Nephron progenitor cell (in vitro differentiated cells): ENCODE measurements around the gene C4orf54.
A peak's percentile ranks its signal among the peaks of the same experiment; 100 is the strongest.

ENCODE experiments used
- DNase-seq: peaks from one replicate; pipeline ENCODE4 v3.0.0; 2021
- H3K27ac Mint-ChIP-seq: 2 replicates; pipeline ENCODE4 v1.8.0; 2021; ENCODE audit warnings: mild to moderate bottlenecking, moderate library complexity, mixed read lengths
- H3K27me3 Mint-ChIP-seq: 2 replicates; pipeline ENCODE4 v1.8.0; 2021; ENCODE audit warnings: mild to moderate bottlenecking, low read depth, mixed read lengths; ENCODE audit not compliant: poor library complexity
- H3K36me3 Mint-ChIP-seq: 2 replicates; pipeline ENCODE4 v1.8.0; 2021; ENCODE audit warnings: low read depth, mixed read lengths
- H3K4me1 Mint-ChIP-seq: 2 replicates; pipeline ENCODE4 v1.8.0; 2021; ENCODE audit warnings: mixed read lengths
- H3K4me3 Mint-ChIP-seq: 2 replicates; pipeline ENCODE4 v1.8.0; 2021; ENCODE audit warnings: mild to moderate bottlenecking, moderate library complexity, mixed read lengths
- H3K9me3 Mint-ChIP-seq: 2 replicates; pipeline ENCODE4 v1.8.0; 2021; ENCODE audit warnings: mild to moderate bottlenecking, moderate library complexity, mixed read lengths
- CTCF ChIP-seq: fragments of 200-600 bp; sonication (generic); IDR thresholded peaks from 2 replicates; pipeline ENCODE4 v1.5.0; 2021; ENCODE audit warnings: antibody characterized with exemption

The C4orf54 gene

GRCh38 chr4:99651811-99652485 lies 5.7 kb downstream of the C4orf54 start:
- H3K4me3 Mint-ChIP-seq = no peak overlapping the region
- peaks cover 11% of the 10 kb centered on the region for H3K9me3 Mint-ChIP-seq
- no peaks in the 10 kb centered on the region for H3K36me3 Mint-ChIP-seq
- DNase-seq = no peak
- H3K27me3 Mint-ChIP-seq = no peaks in the 10 kb centered on the region
- H3K4me1 Mint-ChIP-seq = peaks cover 58% of the 10 kb centered on the region
- no peak overlapping the region for H3K27ac Mint-ChIP-seq
- TF ChIP-seq CTCF = no peak

GRCh38 chr4:99651016-99651769 lies 6.4 kb downstream of the C4orf54 start:
- TF ChIP-seq CTCF = no peak
- Mint-ChIP-seq H3K27ac (no peak overlapping the region), H3K27me3 (no peaks in the 10 kb centered on the region), H3K4me3 (no peak overlapping the region), H3K9me3 (peaks cover 11% of the 10 kb centered on the region), H3K4me1 (peaks cover 62% of the 10 kb centered on the region), H3K36me3 (no peaks in the 10 kb centered on the region)
- DNase-seq = no peak

GRCh38 chr4:99649778-99650177 lies 7.8 kb downstream of the C4orf54 start:
- peaks cover 60% of the 10 kb centered on the region for H3K4me1 Mint-ChIP-seq
- no peak overlapping the region for H3K27ac Mint-ChIP-seq
- peaks cover 8% of the 10 kb centered on the region for H3K9me3 Mint-ChIP-seq
- no peak for DNase-seq
- no peak overlapping the region for H3K4me3 Mint-ChIP-seq
- TF ChIP-seq CTCF = no peak
- no peaks in the 10 kb centered on the region for H3K36me3 Mint-ChIP-seq
- H3K27me3 Mint-ChIP-seq = peaks cover 3% of the 10 kb centered on the region

GRCh38 chr4:99649208-99649607 lies 8.4 kb downstream of the C4orf54 start:
- no peak for TF ChIP-seq CTCF
- no peak overlapping the region for H3K27ac Mint-ChIP-seq
- H3K27me3 Mint-ChIP-seq = peaks cover 3% of the 10 kb centered on the region
- H3K4me3 Mint-ChIP-seq = peak overlapping the region; percentile 36
- H3K36me3 Mint-ChIP-seq = no peaks in the 10 kb centered on the region
- peaks cover 61% of the 10 kb centered on the region for H3K4me1 Mint-ChIP-seq
- peaks cover 7% of the 10 kb centered on the region for H3K9me3 Mint-ChIP-seq
- no peak for DNase-seq

- H3K36me3 Mint-ChIP-seq = no peaks in the 10 kb centered on the region
- DNase-seq = no peak
- peaks cover 7% of the 10 kb centered on the region for H3K9me3 Mint-ChIP-seq
- peak overlapping the region; percentile 17 for H3K4me3 Mint-ChIP-seq
- peak overlapping the region; percentile 86 for H3K27ac Mint-ChIP-seq
- H3K4me1 Mint-ChIP-seq = peaks cover 63% of the 10 kb centered on the region
- TF ChIP-seq CTCF = no peak
- H3K27me3 Mint-ChIP-seq = peaks cover 3% of the 10 kb centered on the region
Measured at GRCh38 chr4:99648321-99648720, 9.3 kb downstream of the C4orf54 start.
